ENCODE results near the gene DVL3.

The DVL3 gene

GRCh38 chr3:184211297-184211696, 56.1 kb downstream of the DVL3 start:
- DNase-seq (ENCODE audit: low read depth) = no peak

GRCh38 chr3:184211718-184212117, 56.5 kb downstream of the DVL3 start:
- no peak for DNase-seq (ENCODE audit: low read depth)

GRCh38 chr3:184218814-184219213, 63.6 kb downstream of the DVL3 start:
- no peak for DNase-seq (ENCODE audit: low read depth)

- no peak for DNase-seq (ENCODE audit: low read depth)
Measured at GRCh38 chr3:184222521-184222920, 67.3 kb downstream of the DVL3 start.

Data from T follicular helper cell (primary cell).